ENCODE data around the gene RALGAPB.

The RALGAPB gene

GRCh38 chr20:38426006-38426897 lies 46.4 kb upstream of the RALGAPB start:
- POLR2A ChIA-PET = interaction anchor here (0.6 to 3.6 kb wide), 6 partner anchors 8 to 313 kb away, joined by 3 to 34 read pairs (median 5); partner anchors contain the start of genes RALGAPB and SNHG17
- H3K9me3 ChIP-seq (ENCODE audit: control insufficient read depth, insufficient read depth, low read depth, low read length) = no peaks in the 10 kb centered on the region
- H3K4me3 ChIP-seq (ENCODE audit: low read depth, low read length) = no peak overlapping the region
- H3K36me3 ChIP-seq (ENCODE audit: control insufficient read depth in 2 of 2, insufficient read depth in 1 of 2, low read length in 2 of 2) = peaks cover 41 to 99% of the 10 kb centered on the region in 2 experiments
- H3K27ac ChIP-seq (ENCODE audit: extremely low read depth, low read depth, low read length) = no peak overlapping the region; the same call in 1 of the 2 replicates
- no peaks in the 10 kb centered on the region for H3K4me1 ChIP-seq (ENCODE audit: control insufficient read depth, insufficient read depth, low read length)
- CTCF ChIA-PET = interaction anchor here (3.8 kb wide), 1 partner anchor 8 kb away, joined by 15 read pairs; the partner anchor contains the start of gene SNHG17
- TF ChIP-seq ZNF692 (tag by site-specific recombination; IDR thresholded peaks at IDR 0.05) (0 out of 2 replicates have a peak, but pooled peaks have one; percentile 18), OVOL3 (tag by site-specific recombination; IDR thresholded peaks at IDR 0.05) (no peak), ZNF211 (tag by site-specific recombination; IDR thresholded peaks at IDR 0.05; ENCODE audit: low read depth) (no peak), ZNF623 (tag by site-specific recombination; IDR thresholded peaks at IDR 0.05) (no peak), PATZ1 (tag by site-specific recombination; IDR thresholded peaks at IDR 0.05) (0 out of 2 replicates have a peak, but pooled peaks have one; percentile 28), ZNF513 (tag by site-specific recombination; IDR thresholded peaks at IDR 0.05) (no peak), ZNF768 (tag by site-specific recombination; IDR thresholded peaks at IDR 0.05) (no peak), HOXD13 (CRISPR knock-in tag; IDR thresholded peaks at IDR 0.05; ENCODE audit: borderline replicate concordance) (no peak), ZBTB7A (tag by site-specific recombination; IDR thresholded peaks at IDR 0.05; ENCODE audit: low read depth) (no peak), ZNF791 (tag by site-specific recombination; IDR thresholded peaks at IDR 0.05) (no peak), SP2 (tag by site-specific recombination; IDR thresholded peaks at IDR 0.05) (peak; percentile 19; the same call in 1 of the 2 replicates), ZNF362 (tag by site-specific recombination; IDR thresholded peaks at IDR 0.05) (peak; percentile 87), REPIN1 (tag by site-specific recombination; IDR thresholded peaks at IDR 0.05; ENCODE audit: low read depth) (no peak), GLIS2 (tag by site-specific recombination; IDR thresholded peaks at IDR 0.05) (peak; percentile 60), ZSCAN23 (tag by site-specific recombination; IDR thresholded peaks at IDR 0.05) (no peak), ZNF629 (tag by site-specific recombination; IDR thresholded peaks at IDR 0.05) (0 out of 2 replicates have a peak, but pooled peaks have one; percentile 21), SP7 (tag by site-specific recombination; IDR thresholded peaks at IDR 0.05) (peak; percentile 79), ZNF654 (tag by site-specific recombination; IDR thresholded peaks at IDR 0.05; ENCODE audit: low read depth) (no peak), ZNF366 (tag by site-specific recombination; conservative IDR thresholded peaks at IDR 0.05) (0 out of 2 replicates have a peak, but pooled peaks have one; percentile 9), ZNF311 (tag by site-specific recombination; IDR thresholded peaks at IDR 0.05; ENCODE audit: borderline replicate concordance) (no peak), ZNF202 (tag by site-specific recombination; IDR thresholded peaks at IDR 0.05; ENCODE audit: borderline replicate concordance) (no peak), ZNF610 (tag by site-specific recombination; IDR thresholded peaks at IDR 0.05; ENCODE audit: borderline replicate concordance) (no peak), ZNF600 (tag by site-specific recombination; IDR thresholded peaks at IDR 0.05) (peak; percentile 51; the same call in 1 of the 2 replicates), GLIS1 (tag by site-specific recombination; IDR thresholded peaks at IDR 0.05) (peak; percentile 41; the same call in 1 of the 2 replicates), ZNF488 (tag by site-specific recombination; IDR thresholded peaks at IDR 0.05) (no peak), ZIC2 (tag by site-specific recombination; IDR thresholded peaks at IDR 0.05) (peak; percentile 48; the same call in 1 of the 2 replicates), ZNF521 (tag by site-specific recombination; IDR thresholded peaks at IDR 0.05) (no peak), ZNF37A (tag by site-specific recombination; IDR thresholded peaks at IDR 0.05) (no peak), TRIM28 (IDR thresholded peaks at IDR 0.05; ENCODE audit: borderline replicate concordance, low read length) (no peak)

Measured in HEK293 (cell line).